Measurements from ENCODE around the gene ALK.
"Not testable (repeated sequence)": the region's sequence is repeated elsewhere in the genome, so short reads cannot be mapped to it uniquely, and the experiment has no call there.

ALK gene

GRCh38 chr2:29255004-29255403 is 666.4 kb downstream of the ALK start:
- no peak for DNase-seq

GRCh38 chr2:29253495-29254275 is 667.7 kb downstream of the ALK start:
- not testable (repeated sequence) for DNase-seq

- DNase-seq, result no peak
These were observed 668.4 kb downstream of the ALK start for GRCh38 chr2:29253026-29253425.

- DNase-seq, result no peak
These were observed 670.0 kb downstream of the ALK start for GRCh38 chr2:29251406-29251805.

- DNase-seq, result no peak
These were observed 670.4 kb downstream of the ALK start for GRCh38 chr2:29250977-29251376.

GRCh38 chr2:29249666-29250253 is 671.6 kb downstream of the ALK start:
- no peak for DNase-seq

- DNase-seq, result no peak
These were observed 674.0 kb downstream of the ALK start for GRCh38 chr2:29247336-29247914.

GRCh38 chr2:29246383-29247300 is 674.7 kb downstream of the ALK start:
- DNase-seq, result no peak

GRCh38 chr2:29245742-29246382 is 675.5 kb downstream of the ALK start:
- DNase-seq, result no peak

- DNase-seq, result not testable (repeated sequence)
These were observed 676.2 kb downstream of the ALK start for GRCh38 chr2:29245035-29245741.

GRCh38 chr2:29242621-29243375 is 678.6 kb downstream of the ALK start:
- no peak for DNase-seq

- DNase-seq, result no peak
These were observed 679.3 kb downstream of the ALK start for GRCh38 chr2:29241955-29242565.

GRCh38 chr2:29241341-29241740 is 680.0 kb downstream of the ALK start:
- no peak for DNase-seq

GRCh38 chr2:29240601-29241000 is 680.8 kb downstream of the ALK start:
- no peak for DNase-seq

- no peak for DNase-seq
These were observed 682.0 kb downstream of the ALK start for GRCh38 chr2:29239209-29239960.

GRCh38 chr2:29238497-29238896 is 682.9 kb downstream of the ALK start:
- no peak for DNase-seq

- DNase-seq, result no peak
These were observed 685.3 kb downstream of the ALK start for GRCh38 chr2:29236074-29236473.

GRCh38 chr2:29235411-29235810 is 686.0 kb downstream of the ALK start:
- DNase-seq, result no peak

GRCh38 chr2:29233428-29233827 is 688.0 kb downstream of the ALK start:
- DNase-seq, result peak; percentile 32

GRCh38 chr2:29232041-29232440 is 689.3 kb downstream of the ALK start:
- no peak for DNase-seq

All from DMS79 treated with DMSO at 0.1 percent for 48 hours (cell line).